ENCODE results near the gene JPT1. TPM values are rescaled to one million over a fixed set of nuclear protein-coding genes. Genes with fewer than 3 reads are reported as not detected.
"Not testable (repeated sequence)": the region's sequence is repeated elsewhere in the genome, so short reads cannot be mapped to it uniquely, and the experiment has no call there.

JPT1 gene
- total RNA-seq, 1 experiment from 2014 or later = 265 TPM

DNA sequence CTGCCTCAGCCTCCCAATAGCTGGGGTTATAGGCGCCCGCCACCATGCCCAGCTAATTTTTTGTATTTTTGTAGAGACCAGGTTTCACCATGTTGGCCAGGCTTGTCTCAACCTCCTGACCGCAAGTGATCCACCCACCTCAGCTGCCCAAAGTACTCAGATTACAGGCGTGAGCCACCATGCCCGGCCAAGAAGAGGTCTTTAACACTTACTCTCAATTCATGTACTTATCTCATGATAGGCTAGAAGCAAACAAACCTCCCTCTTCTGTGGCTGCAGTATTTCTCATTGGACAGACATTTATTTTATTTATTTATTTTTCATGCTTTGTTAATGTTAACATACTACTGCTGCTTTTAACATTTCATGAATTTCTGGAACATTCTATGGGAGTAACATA is 15.8 kb downstream of the JPT1 start:
- H3K23me2 ChIP-seq (ENCODE audit: insufficient read length, low read depth, low read length, poor library complexity, severe bottlenecking) = no peaks in the 10 kb centered on the region
- no peak overlapping the region for H2AK5ac ChIP-seq (ENCODE audit: insufficient read length, low read length)
- H3K9me3 ChIP-seq (ENCODE audit: control insufficient read depth, low read depth, low read length) = no peaks in the 10 kb centered on the region
- no peaks in the 10 kb centered on the region for H3K4me1 ChIP-seq (ENCODE audit: insufficient read depth, low read length)
- H3K4me3 Mint-ChIP-seq = no peak overlapping the region
- no peak overlapping the region for H3K23ac ChIP-seq (ENCODE audit: insufficient read length, low read depth, low read length)
- no peaks in the 10 kb centered on the region for H3K79me2 ChIP-seq (ENCODE audit: insufficient read depth, low read length)
- H3K79me1 ChIP-seq (ENCODE audit: insufficient read depth, low read depth, low read length, poor library complexity, severe bottlenecking) = peaks cover 5% of the 10 kb centered on the region
- peak overlapping the region in 2 of 3 experiments; percentile 49 to 63; a peak in 2 of 7 replicates for H3K27ac Mint-ChIP-seq
- no peak overlapping the region for H3K18ac ChIP-seq (ENCODE audit: insufficient read length, low read depth, low read length)
- WGBS (ENCODE audit: extremely low coverage, insufficient read length, low lambda C conversion rate) = no CpG with 5 or more reads among the region's 5 CpGs
- no peak overlapping the region for H2BK20ac ChIP-seq (ENCODE audit: low read depth, low read length, poor library complexity, severe bottlenecking)
- no peak for DNase-seq
- H3K9ac ChIP-seq (ENCODE audit: extremely low read depth, insufficient read length, low read length) = no peak overlapping the region
- no peak overlapping the region for H3K4me2 ChIP-seq (ENCODE audit: insufficient read depth, insufficient read length, low read length)
- H4K8ac ChIP-seq (replicated peaks; ENCODE audit: insufficient read length, low read depth, low read length) = no peak overlapping the region
- H2BK120ac ChIP-seq (ENCODE audit: low read depth, low read length, poor library complexity, severe bottlenecking) = no peak overlapping the region
- H3K36me3 Mint-ChIP-seq (ENCODE audit: insufficient read depth in 1 of 3, low read depth in 3 of 3) = peaks cover 30 to 79% (median 67%) of the 10 kb centered on the region in 3 experiments; a peak in 6 of 7 replicates
- TF ChIP-seq, protein P1, sequence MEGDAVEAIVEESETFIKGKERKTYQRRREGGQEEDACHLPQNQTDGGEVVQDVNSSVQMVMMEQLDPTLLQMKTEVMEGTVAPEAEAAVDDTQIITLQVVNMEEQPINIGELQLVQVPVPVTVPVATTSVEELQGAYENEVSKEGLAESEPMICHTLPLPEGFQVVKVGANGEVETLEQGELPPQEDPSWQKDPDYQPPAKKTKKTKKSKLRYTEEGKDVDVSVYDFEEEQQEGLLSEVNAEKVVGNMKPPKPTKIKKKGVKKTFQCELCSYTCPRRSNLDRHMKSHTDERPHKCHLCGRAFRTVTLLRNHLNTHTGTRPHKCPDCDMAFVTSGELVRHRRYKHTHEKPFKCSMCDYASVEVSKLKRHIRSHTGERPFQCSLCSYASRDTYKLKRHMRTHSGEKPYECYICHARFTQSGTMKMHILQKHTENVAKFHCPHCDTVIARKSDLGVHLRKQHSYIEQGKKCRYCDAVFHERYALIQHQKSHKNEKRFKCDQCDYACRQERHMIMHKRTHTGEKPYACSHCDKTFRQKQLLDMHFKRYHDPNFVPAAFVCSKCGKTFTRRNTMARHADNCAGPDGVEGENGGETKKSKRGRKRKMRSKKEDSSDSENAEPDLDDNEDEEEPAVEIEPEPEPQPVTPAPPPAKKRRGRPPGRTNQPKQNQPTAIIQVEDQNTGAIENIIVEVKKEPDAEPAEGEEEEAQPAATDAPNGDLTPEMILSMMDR (conservative IDR thresholded peaks at IDR 0.05) = no peak
- H3T11ph ChIP-seq (ENCODE audit: low read length) = no peak overlapping the region
- no peaks in the 10 kb centered on the region; the same call in 1 of the 2 replicates for H3K27me3 Mint-ChIP-seq (ENCODE audit: low read depth)
- H3K4ac ChIP-seq (ENCODE audit: low read depth, low read length) = no peak overlapping the region
- H3K14ac ChIP-seq (ENCODE audit: insufficient read depth, low read length) = no peak overlapping the region
- no peak overlapping the region for H4K5ac ChIP-seq (ENCODE audit: insufficient read length, low read depth, low read length)
- H3K4me1 Mint-ChIP-seq = no peaks in the 10 kb centered on the region
- H3K56ac ChIP-seq (ENCODE audit: insufficient read length, low read depth, low read length) = no peak overlapping the region
- no peaks in the 10 kb centered on the region for H3K27me3 ChIP-seq (ENCODE audit: insufficient read depth, low read length)
- no peak overlapping the region for H3K27ac ChIP-seq (ENCODE audit: insufficient read length, low read depth, low read length)
- H2BK12ac ChIP-seq (ENCODE audit: insufficient read length, low read depth, low read length) = no peak overlapping the region
- H2BK15ac ChIP-seq (ENCODE audit: low read depth, low read length) = no peak overlapping the region
- no peak overlapping the region for H4K91ac ChIP-seq (ENCODE audit: insufficient read length, low read depth, low read length)
- H4K20me1 ChIP-seq (ENCODE audit: control insufficient read depth, insufficient read depth, insufficient read length) = no peaks in the 10 kb centered on the region
- H2AFZ ChIP-seq (ENCODE audit: low read length) = no peak overlapping the region
- no peaks in the 10 kb centered on the region for H3K9me3 Mint-ChIP-seq
- no peak overlapping the region for H2BK5ac ChIP-seq (ENCODE audit: insufficient read length, low read length)

DNA sequence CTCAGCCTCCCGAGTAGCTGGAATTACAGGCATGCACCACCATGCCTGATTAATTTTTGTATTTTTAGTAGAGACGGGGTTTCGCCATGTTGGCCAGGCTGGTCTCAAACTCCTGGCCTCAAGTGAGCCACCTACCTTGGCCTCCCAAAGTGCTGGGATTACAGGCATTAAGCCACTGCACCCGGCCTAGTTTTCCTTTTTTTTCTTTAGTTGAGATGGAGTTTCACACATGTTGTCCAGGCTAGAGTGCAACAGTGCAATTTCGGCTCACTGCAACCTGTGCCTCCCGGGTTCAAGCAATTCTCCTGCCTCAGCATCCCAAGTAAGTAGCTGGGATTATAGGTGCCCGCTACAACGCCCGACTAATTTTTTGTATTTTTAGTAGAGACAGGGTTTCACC is 16.6 kb downstream of the JPT1 start:
- H2BK5ac ChIP-seq (ENCODE audit: insufficient read length, low read length); H2BK20ac ChIP-seq (ENCODE audit: low read depth, low read length, poor library complexity, severe bottlenecking); H4K91ac ChIP-seq (ENCODE audit: insufficient read length, low read depth, low read length); H3K79me1 ChIP-seq (ENCODE audit: insufficient read depth, low read depth, low read length, poor library complexity, severe bottlenecking); H3K56ac ChIP-seq (ENCODE audit: insufficient read length, low read depth, low read length); H3K4ac ChIP-seq (ENCODE audit: low read depth, low read length); DNase-seq; H4K5ac ChIP-seq (ENCODE audit: insufficient read length, low read depth, low read length); H3K23me2 ChIP-seq (ENCODE audit: insufficient read length, low read depth, low read length, poor library complexity, severe bottlenecking); H3K9me3 ChIP-seq (ENCODE audit: control insufficient read depth, low read depth, low read length); H3K4me1 Mint-ChIP-seq; H4K20me1 ChIP-seq (ENCODE audit: control insufficient read depth, insufficient read depth, insufficient read length); H3K14ac ChIP-seq (ENCODE audit: insufficient read depth, low read length); H3K27ac Mint-ChIP-seq; H3K9me3 Mint-ChIP-seq; H3K4me2 ChIP-seq (ENCODE audit: insufficient read depth, insufficient read length, low read length); H3T11ph ChIP-seq (ENCODE audit: low read length); H3K23ac ChIP-seq (ENCODE audit: insufficient read length, low read depth, low read length); H4K8ac ChIP-seq (replicated peaks; ENCODE audit: insufficient read length, low read depth, low read length); H2BK12ac ChIP-seq (ENCODE audit: insufficient read length, low read depth, low read length); H3K9ac ChIP-seq (ENCODE audit: extremely low read depth, insufficient read length, low read length); H3K27me3 Mint-ChIP-seq (ENCODE audit: low read depth); H2AK5ac ChIP-seq (ENCODE audit: insufficient read length, low read length); H2AFZ ChIP-seq (ENCODE audit: low read length); H3K4me3 Mint-ChIP-seq; H3K27me3 ChIP-seq (ENCODE audit: insufficient read depth, low read length); H3K79me2 ChIP-seq (ENCODE audit: insufficient read depth, low read length); H3K4me1 ChIP-seq (ENCODE audit: insufficient read depth, low read length); H3K27ac ChIP-seq (ENCODE audit: insufficient read length, low read depth, low read length); H2BK120ac ChIP-seq (ENCODE audit: low read depth, low read length, poor library complexity, severe bottlenecking); H3K18ac ChIP-seq (ENCODE audit: insufficient read length, low read depth, low read length); H2BK15ac ChIP-seq (ENCODE audit: low read depth, low read length): not testable (repeated sequence)
- WGBS (ENCODE audit: extremely low coverage, insufficient read length, low lambda C conversion rate) = no CpG with 5 or more reads among the region's 9 CpGs
- H3K36me3 Mint-ChIP-seq (ENCODE audit: insufficient read depth in 1 of 3, low read depth in 3 of 3) = peaks cover 26 to 71% (median 61%) of the 10 kb centered on the region in 3 experiments; a peak in 6 of 7 replicates

Measured in H9 (cell line).